MM.1S (cell line): ENCODE data around the gene PPP1R16B.

ENCODE experiments used
- DNase-seq: peaks from one replicate; pipeline ENCODE4 v3.0.0-alpha.2; 2015
- H2AFZ ChIP-seq: fragments of 300-600 bp; sonication (generic); 2 replicates; pipeline ENCODE4 v1.6.0; 2016; ENCODE audit warnings: antibody characterized with exemption, low read length
- H3F3A ChIP-seq: fragments of 300-600 bp; sonication (generic); 2 replicates; pipeline ENCODE4 v1.6.1; 2016; ENCODE audit warnings: mild to moderate bottlenecking, antibody characterized with exemption, low read length, moderate library complexity, mixed read lengths; ENCODE audit not compliant: insufficient read depth
- H3K27ac ChIP-seq: fragments of 300-600 bp; sonication (generic); 2 replicates; pipeline ENCODE4 v1.5.1; 2016; ENCODE audit warnings: mild to moderate bottlenecking, low read length
- H3K27me3 ChIP-seq: fragments of 300-600 bp; sonication (generic); replicated peaks from 2 replicates; pipeline ENCODE4 v1.6.0; 2016; ENCODE audit warnings: low read length; ENCODE audit not compliant: insufficient read depth
- H3K36me3 ChIP-seq: fragments of 300-600 bp; sonication (generic); replicated peaks from 2 replicates; pipeline ENCODE4 v1.6.1; 2016; ENCODE audit warnings: mild to moderate bottlenecking, low read length, mixed read lengths; ENCODE audit not compliant: insufficient read depth
- H3K4me1 ChIP-seq: fragments of 300-600 bp; sonication (generic); 2 replicates; pipeline ENCODE4 v1.6.1; 2016; ENCODE audit warnings: low read length, mixed read lengths
- H3K4me2 ChIP-seq: fragments of 300-600 bp; sonication (generic); 2 replicates; pipeline ENCODE4 v1.6.0; 2016; ENCODE audit warnings: low read depth, low read length
- H3K4me3 ChIP-seq: fragments of 300-600 bp; sonication (generic); 2 replicates; pipeline ENCODE4 v1.5.1; 2016; ENCODE audit warnings: low read length, mixed read lengths
- H3K79me2 ChIP-seq: fragments of 300-600 bp; sonication (generic); 2 replicates; pipeline ENCODE4 v1.6.1; 2016; ENCODE audit warnings: mixed run types, low read length, mixed read lengths
- H3K9ac ChIP-seq: fragments of 300-600 bp; sonication (generic); 2 replicates; pipeline ENCODE4 v1.6.1; 2016; ENCODE audit warnings: low read length, mixed read lengths
- H3K9me2 ChIP-seq: fragments of 300-600 bp; sonication (generic); replicated peaks from 2 replicates; pipeline ENCODE4 v1.6.1; 2016; ENCODE audit warnings: mild to moderate bottlenecking, low read length, mixed read lengths; ENCODE audit not compliant: insufficient read depth
- H3K9me3 ChIP-seq: fragments of 300-600 bp; sonication (generic); replicated peaks from 2 replicates; pipeline ENCODE4 v1.6.1; 2016; ENCODE audit warnings: mild to moderate bottlenecking, low read length, mixed read lengths; ENCODE audit not compliant: insufficient read depth
- H4K20me1 ChIP-seq: fragments of 300-600 bp; sonication (generic); 2 replicates; pipeline ENCODE4 v1.6.1; 2016; ENCODE audit warnings: mild to moderate bottlenecking, low read length, moderate library complexity, mixed read lengths; ENCODE audit not compliant: insufficient read depth
- EZH2 ChIP-seq: fragments of 300-600 bp; sonication (generic); optimal IDR thresholded peaks from 2 replicates; pipeline ENCODE3; 2017; ENCODE audit warnings: low read depth, mild to moderate bottlenecking, antibody characterized with exemption, low read length, mixed read lengths
- EZH2phosphoT487 ChIP-seq: fragments of 300-600 bp; sonication (generic); IDR thresholded peaks from 2 replicates; pipeline ENCODE4 v1.6.1; 2018; ENCODE audit warnings: antibody characterized with exemption, low read length
- TF ChIP-seq, protein P1 (sequence below): fragments of 300-600 bp; sonication (generic); IDR thresholded peaks from 2 replicates; pipeline ENCODE4 v1.5.1; 2016; ENCODE audit warnings: antibody characterized with exemption, low read length, mixed read lengths

The PPP1R16B gene

DNA sequence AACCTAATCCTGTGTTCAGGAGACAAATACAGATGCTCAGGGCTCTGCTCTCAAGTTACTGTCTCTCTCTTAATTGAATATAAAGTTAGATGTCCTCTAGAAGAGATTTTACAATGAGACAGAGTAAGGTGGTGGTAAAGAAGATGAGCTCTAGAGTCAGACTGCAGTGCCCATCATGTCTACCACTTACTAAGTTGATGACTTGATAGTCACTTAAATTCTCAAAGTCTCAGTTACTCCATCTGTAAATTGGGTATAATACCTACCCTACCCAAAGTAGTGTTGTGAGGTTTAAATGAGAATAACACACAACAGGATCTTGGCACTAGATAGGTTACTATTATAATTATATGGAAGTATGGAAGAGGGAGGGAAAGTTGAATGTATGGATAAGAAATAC, 158.2 kb downstream of the PPP1R16B start:
- Histone ChIP-seq H2AFZ (no peak overlapping the region), H3K9me2 (no peaks in the 10 kb centered on the region), H3K9me3 (no peaks in the 10 kb centered on the region), H3K27me3 (no peaks in the 10 kb centered on the region), H3K79me2 (peaks cover 39% of the 10 kb centered on the region), H3K36me3 (no peaks in the 10 kb centered on the region), H4K20me1 (no peaks in the 10 kb centered on the region), H3K4me2 (no peak overlapping the region), H3K4me1 (peaks cover 11% of the 10 kb centered on the region; the same call in 1 of the 2 replicates), H3K27ac (no peak overlapping the region), H3K9ac (no peak overlapping the region), H3K4me3 (no peak overlapping the region), H3F3A (0 out of 2 replicates have a peak, but pooled peaks cover 5% of the 10 kb centered on the region)
- no peak for DNase-seq
- TF ChIP-seq, protein P1, sequence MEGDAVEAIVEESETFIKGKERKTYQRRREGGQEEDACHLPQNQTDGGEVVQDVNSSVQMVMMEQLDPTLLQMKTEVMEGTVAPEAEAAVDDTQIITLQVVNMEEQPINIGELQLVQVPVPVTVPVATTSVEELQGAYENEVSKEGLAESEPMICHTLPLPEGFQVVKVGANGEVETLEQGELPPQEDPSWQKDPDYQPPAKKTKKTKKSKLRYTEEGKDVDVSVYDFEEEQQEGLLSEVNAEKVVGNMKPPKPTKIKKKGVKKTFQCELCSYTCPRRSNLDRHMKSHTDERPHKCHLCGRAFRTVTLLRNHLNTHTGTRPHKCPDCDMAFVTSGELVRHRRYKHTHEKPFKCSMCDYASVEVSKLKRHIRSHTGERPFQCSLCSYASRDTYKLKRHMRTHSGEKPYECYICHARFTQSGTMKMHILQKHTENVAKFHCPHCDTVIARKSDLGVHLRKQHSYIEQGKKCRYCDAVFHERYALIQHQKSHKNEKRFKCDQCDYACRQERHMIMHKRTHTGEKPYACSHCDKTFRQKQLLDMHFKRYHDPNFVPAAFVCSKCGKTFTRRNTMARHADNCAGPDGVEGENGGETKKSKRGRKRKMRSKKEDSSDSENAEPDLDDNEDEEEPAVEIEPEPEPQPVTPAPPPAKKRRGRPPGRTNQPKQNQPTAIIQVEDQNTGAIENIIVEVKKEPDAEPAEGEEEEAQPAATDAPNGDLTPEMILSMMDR: no peak
- no peak for TF ChIP-seq EZH2

DNA sequence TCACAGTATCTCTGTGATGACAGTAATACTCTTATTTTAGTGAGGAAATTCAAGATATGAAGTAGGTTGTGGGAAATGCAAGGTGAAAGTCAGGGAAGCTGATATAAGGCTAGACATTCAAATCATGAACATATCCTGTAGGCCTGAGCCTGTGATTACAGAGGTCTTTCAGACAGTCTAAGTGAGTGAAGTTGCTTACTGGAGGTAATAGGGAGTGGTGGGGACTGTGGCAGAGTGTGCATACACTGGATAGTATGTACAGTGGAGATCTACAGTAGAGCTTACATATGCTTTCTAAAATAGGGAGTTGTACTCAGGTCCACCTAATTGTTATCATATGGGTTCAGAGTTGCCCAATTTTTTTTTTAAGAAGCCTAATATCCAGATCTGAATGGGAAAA, 159.8 kb downstream of the PPP1R16B start:
- Histone ChIP-seq H3K9ac (no peak overlapping the region), H3K9me2 (no peaks in the 10 kb centered on the region), H3K27ac (no peak overlapping the region), H2AFZ (no peak overlapping the region), H4K20me1 (no peaks in the 10 kb centered on the region), H3K4me2 (no peak overlapping the region), H3K4me1 (peaks cover 11% of the 10 kb centered on the region; the same call in 1 of the 2 replicates), H3K9me3 (no peaks in the 10 kb centered on the region), H3K79me2 (peaks cover 39% of the 10 kb centered on the region), H3K27me3 (no peaks in the 10 kb centered on the region), H3K36me3 (no peaks in the 10 kb centered on the region), H3K4me3 (no peak overlapping the region), H3F3A (0 out of 2 replicates have a peak, but pooled peaks cover 5% of the 10 kb centered on the region)
- DNase-seq: no peak
- no peak for TF ChIP-seq EZH2phosphoT487
- no peak for TF ChIP-seq EZH2
- TF ChIP-seq, protein P1: no peak

- TF ChIP-seq EZH2 (no peak), EZH2phosphoT487 (no peak)
- TF ChIP-seq, protein P1: no peak
- Histone ChIP-seq H3K4me1 (peaks cover 4% of the 10 kb centered on the region; the same call in 1 of the 2 replicates), H3K4me3 (no peak overlapping the region), H3K27me3 (no peaks in the 10 kb centered on the region), H3K4me2 (no peak overlapping the region), H3K27ac (no peak overlapping the region), H2AFZ (no peak overlapping the region), H3K9me2 (no peaks in the 10 kb centered on the region), H3K36me3 (no peaks in the 10 kb centered on the region), H3K9ac (no peak overlapping the region), H3F3A (no peaks in the 10 kb centered on the region), H3K79me2 (peaks cover 31% of the 10 kb centered on the region), H4K20me1 (no peaks in the 10 kb centered on the region), H3K9me3 (no peaks in the 10 kb centered on the region)
- no peak for DNase-seq
Measured at GRCh38 chr20:38968090-38968489, 162.6 kb downstream of the PPP1R16B start.
